ENCODE measurements around the gene MFSD11.

Gene MFSD11

GRCh38 chr17:76716839-76717215, 21.1 kb upstream of the MFSD11 start:
- H3K27ac ChIP-seq (replicated peaks) = peak overlapping the region; percentile 80
- DNase-seq (ENCODE audit: low read depth in 1 of 2, low spot score in 1 of 2) = no peak
- no peak overlapping the region for H3K4me3 ChIP-seq (replicated peaks; ENCODE audit: insufficient read depth, low read length)
- TF ChIP-seq GABPA (IDR thresholded peaks at IDR 0.05; ENCODE audit: low read depth) (no peak), POLR2AphosphoS5 (IDR thresholded peaks at IDR 0.05; ENCODE audit: low read depth) (no peak), CTCF (IDR thresholded peaks at IDR 0.05; ENCODE audit: insufficient read depth, low read length) (no peak), REST (IDR thresholded peaks at IDR 0.05; ENCODE audit: insufficient replicate concordance, low read depth) (no peak), SPI1 (IDR thresholded peaks at IDR 0.05; ENCODE audit: borderline replicate concordance, low read depth) (peak; percentile 9; the same call in 1 of the 2 replicates)
- H3K27me3 ChIP-seq (ENCODE audit: insufficient read depth, poor library complexity, severe bottlenecking) = no peaks in the 10 kb centered on the region

GRCh38 chr17:76718516-76718915, 19.4 kb upstream of the MFSD11 start:
- no peak overlapping the region for H3K27ac ChIP-seq (replicated peaks)
- no peaks in the 10 kb centered on the region for H3K27me3 ChIP-seq (ENCODE audit: insufficient read depth, poor library complexity, severe bottlenecking)
- no peak overlapping the region for H3K4me3 ChIP-seq (replicated peaks; ENCODE audit: insufficient read depth, low read length)
- TF ChIP-seq SPI1 (IDR thresholded peaks at IDR 0.05; ENCODE audit: borderline replicate concordance, low read depth) = no peak
- TF ChIP-seq CTCF (IDR thresholded peaks at IDR 0.05; ENCODE audit: insufficient read depth, low read length) = no peak
- TF ChIP-seq GABPA (IDR thresholded peaks at IDR 0.05; ENCODE audit: low read depth) = no peak
- no peak for TF ChIP-seq REST (IDR thresholded peaks at IDR 0.05; ENCODE audit: insufficient replicate concordance, low read depth)
- no peak for TF ChIP-seq POLR2AphosphoS5 (IDR thresholded peaks at IDR 0.05; ENCODE audit: low read depth)
- DNase-seq (ENCODE audit: low read depth in 1 of 2, low spot score in 1 of 2) = no peak

GRCh38 chr17:76720211-76720610, 17.7 kb upstream of the MFSD11 start:
- H3K4me3 ChIP-seq (replicated peaks; ENCODE audit: insufficient read depth, low read length) = no peak overlapping the region
- H3K27me3 ChIP-seq (ENCODE audit: insufficient read depth, poor library complexity, severe bottlenecking) = no peaks in the 10 kb centered on the region
- TF ChIP-seq GABPA (IDR thresholded peaks at IDR 0.05; ENCODE audit: low read depth) (no peak), POLR2AphosphoS5 (IDR thresholded peaks at IDR 0.05; ENCODE audit: low read depth) (no peak), SPI1 (IDR thresholded peaks at IDR 0.05; ENCODE audit: borderline replicate concordance, low read depth) (no peak), CTCF (IDR thresholded peaks at IDR 0.05; ENCODE audit: insufficient read depth, low read length) (no peak), REST (IDR thresholded peaks at IDR 0.05; ENCODE audit: insufficient replicate concordance, low read depth) (no peak)
- H3K27ac ChIP-seq (replicated peaks) = no peak overlapping the region
- no peak for DNase-seq (ENCODE audit: low read depth in 1 of 2, low spot score in 1 of 2)

All from HL-60 (cell line).